ENCODE results near the gene TF.
"Not testable (repeated sequence)": the region's sequence is repeated elsewhere in the genome, so short reads cannot be mapped to it uniquely, and the experiment has no call there.

TF gene

DNA sequence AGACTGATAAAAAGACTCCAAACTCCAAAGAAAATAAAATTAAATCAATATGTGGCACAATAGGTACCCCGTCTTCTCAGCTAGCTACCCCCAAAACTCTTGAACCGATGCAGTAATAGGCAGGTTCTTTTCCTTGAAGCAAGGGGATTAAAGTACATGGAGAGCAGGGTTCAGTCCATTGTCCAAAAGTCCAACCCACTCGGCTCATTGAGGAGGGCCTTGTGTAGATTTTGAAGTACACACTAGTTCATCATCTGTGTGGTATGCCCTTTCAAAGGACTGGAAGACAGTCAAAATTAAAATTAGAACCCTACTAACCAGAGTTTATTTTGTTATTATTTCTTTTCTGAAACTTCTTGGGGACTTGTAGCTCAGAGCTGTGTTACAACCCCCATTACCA is 23.3 kb downstream of the TF start:
- no peak overlapping the region for H3K4me3 Mint-ChIP-seq
- no peaks in the 10 kb centered on the region for H3K36me3 Mint-ChIP-seq (ENCODE audit: low read depth)
- no peaks in the 10 kb centered on the region for H3K4me1 Mint-ChIP-seq (ENCODE audit: low read depth)
- no peak overlapping the region for H3K27ac Mint-ChIP-seq
- no peaks in the 10 kb centered on the region for H3K9me3 Mint-ChIP-seq
- peaks cover 6% of the 10 kb centered on the region for H3K27me3 Mint-ChIP-seq (ENCODE audit: low read depth)

DNA sequence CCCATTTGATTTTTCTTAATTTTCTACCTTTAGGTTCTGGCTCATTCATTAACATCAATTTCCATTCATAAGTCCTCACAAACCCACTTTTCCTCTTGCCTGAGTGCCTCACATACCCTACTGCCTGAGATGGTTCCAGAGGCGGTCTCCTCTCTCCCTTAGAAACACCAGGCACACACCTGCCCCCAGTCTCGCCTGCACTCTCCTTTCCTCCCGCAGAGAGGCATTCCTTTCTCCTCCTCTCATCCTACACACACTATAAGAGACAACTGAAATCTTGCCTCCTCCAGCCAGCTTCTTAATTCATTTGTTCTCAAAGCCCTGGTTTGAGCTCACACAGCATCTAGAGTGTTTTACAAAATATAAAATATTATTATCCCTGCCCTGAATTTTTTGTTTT is 27.5 kb downstream of the TF start:
- Mint-ChIP-seq H3K27me3 (ENCODE audit: low read depth) (peaks cover 10% of the 10 kb centered on the region), H3K4me1 (ENCODE audit: low read depth) (no peaks in the 10 kb centered on the region), H3K36me3 (ENCODE audit: low read depth) (no peaks in the 10 kb centered on the region), H3K4me3 (no peak overlapping the region), H3K9me3 (no peaks in the 10 kb centered on the region), H3K27ac (no peak overlapping the region)

DNA sequence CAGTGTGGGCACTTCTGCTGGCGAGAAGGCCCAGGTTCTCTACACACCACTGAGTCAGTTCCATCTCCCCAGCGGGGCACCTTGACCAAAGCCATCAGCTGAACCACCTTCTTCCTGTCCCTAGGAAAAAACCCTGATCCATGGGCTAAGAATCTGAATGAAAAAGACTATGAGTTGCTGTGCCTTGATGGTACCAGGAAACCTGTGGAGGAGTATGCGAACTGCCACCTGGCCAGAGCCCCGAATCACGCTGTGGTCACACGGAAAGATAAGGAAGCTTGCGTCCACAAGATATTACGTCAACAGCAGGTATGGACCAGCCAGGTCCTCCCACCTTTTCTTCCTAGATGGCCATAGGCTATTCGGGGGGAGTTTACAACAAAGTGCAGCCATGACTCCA is 29.1 kb downstream of the TF start:
- Mint-ChIP-seq H3K9me3 (no peaks in the 10 kb centered on the region), H3K27me3 (ENCODE audit: low read depth) (peaks cover 19% of the 10 kb centered on the region), H3K4me3 (no peak overlapping the region), H3K36me3 (ENCODE audit: low read depth) (no peaks in the 10 kb centered on the region), H3K27ac (no peak overlapping the region), H3K4me1 (ENCODE audit: low read depth) (no peaks in the 10 kb centered on the region)

DNA sequence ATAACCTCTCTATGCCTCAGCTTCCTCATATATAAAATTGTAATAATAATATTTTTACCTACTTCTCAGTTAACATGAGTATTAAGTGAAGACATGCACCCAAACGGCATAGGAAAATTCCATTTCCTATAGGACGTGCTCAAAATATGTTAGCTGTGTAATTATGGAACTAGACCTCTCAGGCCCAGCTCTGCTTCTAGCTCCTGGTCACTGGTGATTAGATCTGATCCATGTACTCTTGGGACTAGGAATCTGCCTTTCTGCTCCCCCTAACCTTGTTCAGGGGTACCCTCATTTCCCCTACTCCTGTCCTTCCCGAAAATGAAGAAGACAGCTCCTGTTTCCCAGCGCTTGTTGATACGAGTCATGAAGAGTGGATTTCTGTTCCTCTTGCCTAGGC is 29.6 kb downstream of the TF start:
- Mint-ChIP-seq H3K27me3 (ENCODE audit: low read depth) (peaks cover 19% of the 10 kb centered on the region), H3K4me3 (no peak overlapping the region), H3K36me3 (ENCODE audit: low read depth) (no peaks in the 10 kb centered on the region), H3K27ac (no peak overlapping the region), H3K4me1 (ENCODE audit: low read depth) (no peaks in the 10 kb centered on the region), H3K9me3 (no peaks in the 10 kb centered on the region)

DNA sequence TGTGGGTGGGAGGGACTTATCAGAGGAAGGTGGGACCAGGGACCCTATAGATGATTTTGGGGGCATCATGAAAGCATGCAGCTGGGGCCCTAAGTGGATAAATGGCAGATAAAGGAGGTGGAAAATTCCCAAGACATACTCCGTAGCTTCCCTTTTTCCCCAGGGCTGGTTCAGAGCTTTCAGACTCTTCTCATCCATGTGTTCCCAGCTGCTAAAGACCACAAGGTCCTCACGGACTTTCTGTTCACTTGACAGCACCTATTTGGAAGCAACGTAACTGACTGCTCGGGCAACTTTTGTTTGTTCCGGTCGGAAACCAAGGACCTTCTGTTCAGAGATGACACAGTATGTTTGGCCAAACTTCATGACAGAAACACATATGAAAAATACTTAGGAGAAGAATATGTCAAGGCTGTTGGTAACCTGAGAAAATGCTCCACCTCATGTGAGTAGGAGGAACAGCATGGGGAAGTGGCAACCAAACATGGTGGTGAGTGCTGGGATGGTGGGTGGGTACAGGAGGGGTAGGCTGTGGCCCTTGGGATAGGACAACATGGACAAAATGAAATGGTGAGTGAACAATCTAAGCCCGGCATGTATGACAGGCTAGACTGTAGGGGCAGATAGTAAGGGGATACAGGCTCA is 30.7 kb downstream of the TF start:
- no peaks in the 10 kb centered on the region for H3K9me3 Mint-ChIP-seq
- H3K4me3 Mint-ChIP-seq: no peak overlapping the region
- H3K4me1 Mint-ChIP-seq (ENCODE audit: low read depth): no peaks in the 10 kb centered on the region
- H3K27ac Mint-ChIP-seq: no peak overlapping the region
- no peaks in the 10 kb centered on the region for H3K36me3 Mint-ChIP-seq (ENCODE audit: low read depth)
- H3K27me3 Mint-ChIP-seq (ENCODE audit: low read depth): peaks cover 25% of the 10 kb centered on the region

DNA sequence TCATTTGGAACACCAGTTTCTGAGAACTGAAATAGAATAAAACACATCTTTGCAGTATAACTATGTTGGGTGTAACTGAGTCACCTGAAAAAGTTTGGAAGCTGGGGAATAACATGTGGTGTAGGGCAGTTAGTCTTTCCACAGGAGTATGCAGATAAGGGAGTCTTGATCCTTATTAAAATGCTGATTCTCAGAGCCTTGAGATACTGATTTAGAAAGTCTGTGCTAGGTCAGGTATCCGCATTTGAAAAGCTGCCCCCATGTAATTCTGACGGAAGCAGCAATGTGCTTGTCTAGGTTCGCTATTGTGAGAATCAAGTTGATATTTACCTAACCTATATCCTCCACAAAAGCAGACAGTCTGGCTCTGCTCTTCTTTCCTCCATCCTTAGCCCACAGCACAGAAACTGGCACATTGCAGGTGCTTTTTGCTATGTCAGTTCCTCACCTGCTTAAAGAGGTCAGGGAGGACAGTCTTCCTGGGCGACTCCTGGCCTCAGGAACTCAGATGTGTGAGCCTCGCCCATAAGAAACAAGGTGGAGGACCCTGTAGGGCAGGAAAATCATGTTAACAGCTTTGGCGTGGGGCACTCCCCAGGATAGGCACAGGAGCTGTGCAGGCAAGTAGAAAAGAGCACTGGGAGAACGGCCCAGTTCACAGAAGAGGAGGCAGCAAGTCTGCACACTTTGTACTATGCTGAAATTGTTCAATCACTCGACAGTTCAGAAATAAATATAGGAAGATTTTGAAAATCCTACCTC is 31.8 kb downstream of the TF start:
- no peaks in the 10 kb centered on the region for H3K9me3 Mint-ChIP-seq
- H3K27me3 Mint-ChIP-seq (ENCODE audit: low read depth): peaks cover 32% of the 10 kb centered on the region
- H3K4me1 Mint-ChIP-seq (ENCODE audit: low read depth): no peaks in the 10 kb centered on the region
- H3K36me3 Mint-ChIP-seq (ENCODE audit: low read depth): no peaks in the 10 kb centered on the region
- no peak overlapping the region for H3K4me3 Mint-ChIP-seq
- H3K27ac Mint-ChIP-seq: no peak overlapping the region

DNA sequence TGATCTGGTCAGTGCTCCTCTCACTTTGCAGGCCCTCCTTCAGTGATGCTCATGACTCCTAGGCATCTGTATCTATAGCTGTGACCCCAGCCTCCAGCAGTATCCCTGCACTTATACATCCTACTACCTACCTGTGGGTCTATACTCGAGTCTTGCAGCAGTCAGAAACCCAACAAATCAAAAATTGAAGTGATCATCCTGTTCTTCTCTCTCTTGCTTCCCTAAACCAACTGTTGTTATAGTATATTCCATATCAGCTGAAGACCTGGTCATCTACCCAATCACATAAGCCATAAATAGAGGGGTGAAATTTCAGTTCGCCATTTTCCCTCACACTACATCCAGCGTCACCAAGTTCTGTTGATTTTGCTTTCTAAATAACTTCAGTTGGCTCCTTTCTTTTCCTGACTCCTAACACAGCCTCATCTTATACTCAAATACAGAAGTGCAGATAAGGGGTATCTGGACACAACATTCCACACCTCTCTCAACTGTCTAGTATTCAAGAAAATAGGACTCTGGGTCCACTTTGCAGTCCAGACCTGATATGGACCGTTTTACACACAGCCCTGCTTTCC is 33.5 kb downstream of the TF start:
- Mint-ChIP-seq H3K27me3 (ENCODE audit: low read depth) (peaks cover 32% of the 10 kb centered on the region), H3K4me3 (no peak overlapping the region)

DNA sequence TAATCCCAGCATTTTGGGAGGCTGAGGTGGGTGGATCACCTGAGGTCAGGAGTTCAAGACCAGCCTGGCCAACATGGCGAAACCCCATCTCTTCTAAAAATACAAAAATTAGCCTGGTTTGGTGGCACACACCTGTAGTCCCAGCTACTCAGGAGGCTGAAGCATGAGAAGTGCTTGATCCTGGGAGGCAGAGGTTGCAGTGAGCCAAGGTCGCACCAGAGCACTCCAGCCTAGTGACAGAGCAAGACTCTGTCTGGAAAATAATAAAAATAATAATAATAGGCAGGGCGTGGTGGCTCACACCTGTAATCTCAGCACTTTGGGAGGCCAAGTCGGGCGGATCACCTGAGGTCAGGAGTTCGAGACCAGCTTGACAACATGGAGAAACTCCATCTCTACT is 34.6 kb downstream of the TF start:
- H3K9me3 Mint-ChIP-seq; H3K4me1 Mint-ChIP-seq (ENCODE audit: low read depth); H3K4me3 Mint-ChIP-seq; H3K36me3 Mint-ChIP-seq (ENCODE audit: low read depth); H3K27ac Mint-ChIP-seq: not testable (repeated sequence)
- H3K27me3 Mint-ChIP-seq (ENCODE audit: low read depth): peaks cover 27% of the 10 kb centered on the region

More for the DNA sequence above, 33.5 kb downstream of the TF start:
- Mint-ChIP-seq H3K9me3 (no peaks in the 10 kb centered on the region), H3K36me3 (ENCODE audit: low read depth) (no peaks in the 10 kb centered on the region), H3K4me1 (ENCODE audit: low read depth) (no peaks in the 10 kb centered on the region), H3K27ac (no peak overlapping the region)

DNA sequence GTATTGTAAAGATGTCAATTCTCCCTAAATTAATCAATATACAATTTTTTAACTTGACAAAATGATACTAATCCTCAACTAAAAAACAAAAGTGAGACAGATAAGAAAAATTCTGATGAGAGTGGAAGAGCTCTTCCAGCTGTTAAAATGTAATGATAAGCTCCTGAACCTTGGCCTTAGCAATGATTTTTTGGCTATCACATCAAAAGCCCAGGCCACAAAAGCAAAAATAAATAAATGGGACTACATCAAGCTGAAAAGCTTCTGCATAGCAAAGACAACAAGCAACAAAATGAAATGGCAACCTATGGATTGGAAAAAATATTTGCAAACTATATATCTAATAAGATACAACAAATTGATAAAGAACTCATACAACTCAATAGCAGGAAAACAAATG is 35.4 kb downstream of the TF start:
- Mint-ChIP-seq H3K4me3 (no peak overlapping the region), H3K9me3 (no peaks in the 10 kb centered on the region)

DNA sequence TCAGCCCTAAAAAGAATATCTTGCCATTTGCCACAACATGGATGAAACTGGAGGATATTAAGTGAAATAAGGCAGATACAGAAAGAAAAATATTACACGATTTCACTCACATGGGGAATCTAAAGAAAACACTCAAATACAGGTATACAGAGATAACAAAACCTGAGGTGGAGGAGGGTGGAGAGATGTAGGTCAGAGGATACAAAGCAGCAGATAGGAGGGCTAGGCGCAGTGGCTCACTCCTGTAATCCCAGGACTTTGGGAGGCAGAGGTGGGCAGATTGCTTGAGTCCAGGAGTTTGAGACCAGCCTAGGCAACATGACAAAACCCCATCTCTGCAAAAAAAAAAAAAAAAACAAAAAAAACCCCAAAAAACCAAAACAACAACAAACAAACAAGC is 36.3 kb downstream of the TF start:
- Mint-ChIP-seq H3K36me3 (ENCODE audit: low read depth) (no peaks in the 10 kb centered on the region), H3K27ac (no peak overlapping the region), H3K9me3 (no peaks in the 10 kb centered on the region), H3K4me3 (no peak overlapping the region), H3K4me1 (ENCODE audit: low read depth) (no peaks in the 10 kb centered on the region), H3K27me3 (ENCODE audit: low read depth) (peaks cover 31% of the 10 kb centered on the region)

More for the DNA sequence above, 35.4 kb downstream of the TF start:
- H3K27me3 Mint-ChIP-seq (ENCODE audit: low read depth): peaks cover 31% of the 10 kb centered on the region
- no peaks in the 10 kb centered on the region for H3K36me3 Mint-ChIP-seq (ENCODE audit: low read depth)
- no peaks in the 10 kb centered on the region for H3K4me1 Mint-ChIP-seq (ENCODE audit: low read depth)
- H3K27ac Mint-ChIP-seq: no peak overlapping the region

DNA sequence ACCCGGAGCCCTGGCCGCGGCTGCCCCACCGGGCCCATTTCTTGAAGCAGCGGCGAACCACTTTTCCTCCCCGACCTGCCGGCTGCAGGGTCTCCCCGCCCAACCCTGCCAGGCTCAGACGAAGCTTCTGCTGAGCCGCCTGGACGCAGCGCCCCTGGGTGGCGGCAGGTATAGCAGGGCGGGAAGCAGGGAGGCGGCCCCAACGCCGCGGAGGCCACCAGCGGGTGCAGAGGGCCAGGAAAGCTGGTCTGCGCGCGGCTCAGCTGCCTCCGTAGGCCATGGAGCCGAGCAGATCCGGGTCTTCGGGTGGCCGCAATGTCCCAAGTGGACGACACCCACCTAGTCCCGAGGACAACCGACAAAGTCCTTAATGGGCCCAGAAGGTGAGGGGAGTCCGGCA is 37.6 kb downstream of the TF start:
- Mint-ChIP-seq H3K36me3 (ENCODE audit: low read depth) (no peaks in the 10 kb centered on the region), H3K9me3 (no peaks in the 10 kb centered on the region), H3K27ac (no peak overlapping the region), H3K4me3 (no peak overlapping the region), H3K4me1 (ENCODE audit: low read depth) (no peaks in the 10 kb centered on the region), H3K27me3 (ENCODE audit: low read depth) (peaks cover 31% of the 10 kb centered on the region)

DNA sequence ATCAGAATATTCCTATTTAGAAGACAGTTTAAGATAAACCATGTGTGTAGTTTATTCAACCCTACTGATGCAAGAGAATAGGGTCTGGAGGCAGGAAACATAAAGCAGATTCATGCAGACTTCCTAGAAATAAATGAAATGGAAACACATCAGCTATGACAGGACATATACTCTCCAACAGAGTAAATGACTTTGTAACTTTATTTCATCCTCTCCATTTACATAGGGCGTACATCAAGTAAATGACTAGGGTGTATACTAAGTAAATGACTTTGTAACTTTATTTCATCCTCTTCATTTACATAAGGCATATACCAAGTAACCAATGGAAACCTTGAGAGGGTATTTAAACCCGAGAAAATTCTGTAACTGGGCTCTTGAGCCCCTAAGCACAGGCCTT is 41.8 kb downstream of the TF start:
- H3K27me3 Mint-ChIP-seq (ENCODE audit: low read depth): peaks cover 8% of the 10 kb centered on the region
- H3K4me1 Mint-ChIP-seq (ENCODE audit: low read depth): no peaks in the 10 kb centered on the region
- no peak overlapping the region for H3K4me3 Mint-ChIP-seq
- no peak overlapping the region for H3K27ac Mint-ChIP-seq
- no peaks in the 10 kb centered on the region for H3K36me3 Mint-ChIP-seq (ENCODE audit: low read depth)
- H3K9me3 Mint-ChIP-seq: peaks cover 20% of the 10 kb centered on the region

DNA sequence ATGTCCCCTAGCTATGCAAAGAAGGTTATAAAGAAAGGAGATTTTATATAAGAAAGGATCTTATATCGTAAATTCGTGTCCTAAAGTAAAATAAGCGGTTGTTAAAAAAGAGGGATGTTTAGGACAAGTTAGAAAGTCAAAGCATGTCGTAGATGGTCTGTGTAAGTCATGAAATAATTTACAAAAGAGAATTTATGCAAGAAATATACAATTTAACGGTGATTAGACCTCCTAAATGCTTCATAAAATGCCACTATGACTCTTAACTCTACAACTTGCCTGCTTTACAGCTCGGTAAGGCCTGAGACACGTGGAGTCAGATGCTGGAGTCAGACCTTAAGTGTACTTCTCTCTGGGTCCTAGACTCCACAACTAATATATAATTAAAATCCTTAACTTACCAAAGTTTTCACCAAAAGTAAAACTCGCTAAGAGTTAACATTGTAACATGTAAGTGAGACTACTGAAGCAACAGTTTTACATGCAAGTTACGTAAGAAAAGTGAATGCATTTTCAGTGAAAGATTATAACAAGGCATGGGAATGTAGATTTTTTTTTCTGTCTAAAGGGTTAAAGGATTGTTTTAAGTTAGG is 46.1 kb downstream of the TF start:
- Mint-ChIP-seq H3K4me3 (no peak overlapping the region), H3K36me3 (ENCODE audit: low read depth) (no peaks in the 10 kb centered on the region), H3K9me3 (peaks cover 29% of the 10 kb centered on the region), H3K27me3 (ENCODE audit: low read depth) (peaks cover 9% of the 10 kb centered on the region), H3K27ac (no peak overlapping the region), H3K4me1 (ENCODE audit: low read depth) (no peaks in the 10 kb centered on the region)

DNA sequence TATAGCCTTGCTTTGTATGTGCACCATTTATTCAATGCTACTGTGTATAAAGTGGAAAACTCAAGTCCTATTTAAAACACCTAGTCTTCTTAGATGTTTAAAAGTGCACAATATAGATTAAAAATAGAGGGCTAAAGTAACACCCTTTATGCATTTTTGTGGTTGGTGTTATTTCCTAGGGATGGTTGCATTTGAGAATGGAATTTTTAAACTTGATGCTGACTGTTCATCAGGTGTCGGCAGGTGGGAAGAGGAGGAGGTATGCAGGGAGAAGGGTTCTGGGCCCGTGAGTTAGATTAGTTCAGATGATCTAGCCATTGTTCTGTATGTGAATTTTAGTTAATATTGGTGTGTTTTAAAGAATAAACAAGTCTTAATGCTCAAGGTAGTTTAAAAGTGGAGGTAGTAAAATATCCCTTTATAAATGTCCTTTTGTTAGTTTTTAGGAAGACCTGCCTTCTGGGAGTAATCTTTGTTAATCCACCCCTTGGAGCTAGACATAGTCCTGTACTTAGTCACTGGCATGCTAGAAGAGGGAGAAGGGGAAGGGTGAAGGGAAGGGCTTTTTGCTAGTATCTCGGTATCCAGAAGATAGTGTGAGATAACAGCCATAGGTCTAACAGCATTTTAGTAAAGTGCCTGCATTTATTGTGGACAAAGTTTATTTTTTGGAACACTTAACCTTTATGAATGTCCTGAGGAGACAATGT is 51.4 kb downstream of the TF start:
- Mint-ChIP-seq H3K4me3 (no peak overlapping the region), H3K27ac (no peak overlapping the region), H3K4me1 (ENCODE audit: low read depth) (no peaks in the 10 kb centered on the region), H3K36me3 (ENCODE audit: low read depth) (no peaks in the 10 kb centered on the region), H3K27me3 (ENCODE audit: low read depth) (peaks cover 40% of the 10 kb centered on the region), H3K9me3 (peaks cover 14% of the 10 kb centered on the region)

Measured in T-helper 1 cell treated with Interleukin-12 subunit alpha and Interleukin-12 subunit beta and Interleukin-4 antibody, amounts not matched to agents 30 μg/mL and 1 μg/mL, for 36 hours (primary cell).